Measurements from ENCODE around the gene KIAA1143. TPM values are rescaled to one million over a fixed set of nuclear protein-coding genes. Genes with fewer than 3 reads are reported as not detected.
A peak's percentile ranks its signal among the peaks of the same experiment; 100 is the strongest.

Gene KIAA1143
- total RNA-seq, 1 donor, result 33.1 TPM

GRCh38 chr3:44772099-44772442, 10.7 kb upstream of the KIAA1143 start:
- H3K4me3 ChIP-seq (ENCODE audit: low read depth, low read length), result no peak overlapping the region
- no peak for DNase-seq (ENCODE audit: low read depth)
- TF ChIP-seq CTCF (IDR thresholded peaks at IDR 0.05; ENCODE audit: insufficient read depth, low read length), result no peak

- no peak for TF ChIP-seq CTCF (IDR thresholded peaks at IDR 0.05; ENCODE audit: insufficient read depth, low read length)
- no peak overlapping the region for H3K4me3 ChIP-seq (ENCODE audit: low read depth, low read length)
- DNase-seq (ENCODE audit: low read depth), result no peak
Measured at GRCh38 chr3:44771424-44772098, 10.1 kb upstream of the KIAA1143 start.

- DNase-seq (ENCODE audit: low read depth), result no peak
- no peak for TF ChIP-seq CTCF (IDR thresholded peaks at IDR 0.05; ENCODE audit: insufficient read depth, low read length)
- H3K4me3 ChIP-seq (ENCODE audit: low read depth, low read length), result no peak overlapping the region
Measured at GRCh38 chr3:44764248-44764647, 2.8 kb upstream of the KIAA1143 start.

GRCh38 chr3:44762690-44763089, 1.3 kb upstream of the KIAA1143 start:
- no peak for TF ChIP-seq CTCF (IDR thresholded peaks at IDR 0.05; ENCODE audit: insufficient read depth, low read length)
- DNase-seq (ENCODE audit: low read depth), result no peak
- peak overlapping the region; percentile 94 for H3K4me3 ChIP-seq (ENCODE audit: low read depth, low read length)

- H3K4me3 ChIP-seq (ENCODE audit: low read depth, low read length), result peak overlapping the region; percentile 94
- no peak for TF ChIP-seq CTCF (IDR thresholded peaks at IDR 0.05; ENCODE audit: insufficient read depth, low read length)
- DNase-seq (ENCODE audit: low read depth), result peak; percentile 16
Measured at GRCh38 chr3:44762170-44762677, 805 bp upstream of the KIAA1143 start.

- TF ChIP-seq CTCF (IDR thresholded peaks at IDR 0.05; ENCODE audit: insufficient read depth, low read length), result no peak
- DNase-seq (ENCODE audit: low read depth), result no peak
- peak overlapping the region; percentile 94 for H3K4me3 ChIP-seq (ENCODE audit: low read depth, low read length)
Measured at GRCh38 chr3:44761101-44761423, 357 bp downstream of the KIAA1143 start.

- H3K4me3 ChIP-seq (ENCODE audit: low read depth, low read length), result no peak overlapping the region
- no peak for TF ChIP-seq CTCF (IDR thresholded peaks at IDR 0.05; ENCODE audit: insufficient read depth, low read length)
- DNase-seq (ENCODE audit: low read depth), result no peak
Measured at GRCh38 chr3:44734646-44735168, 26.7 kb downstream of the KIAA1143 start.
